ENCODE data around the gene SAMD8. TPM values are rescaled to one million over a fixed set of nuclear protein-coding genes. Genes with fewer than 3 reads are reported as not detected.

Gene SAMD8
- polyA plus RNA-seq, 1 experiment = 32.2 TPM

DNA sequence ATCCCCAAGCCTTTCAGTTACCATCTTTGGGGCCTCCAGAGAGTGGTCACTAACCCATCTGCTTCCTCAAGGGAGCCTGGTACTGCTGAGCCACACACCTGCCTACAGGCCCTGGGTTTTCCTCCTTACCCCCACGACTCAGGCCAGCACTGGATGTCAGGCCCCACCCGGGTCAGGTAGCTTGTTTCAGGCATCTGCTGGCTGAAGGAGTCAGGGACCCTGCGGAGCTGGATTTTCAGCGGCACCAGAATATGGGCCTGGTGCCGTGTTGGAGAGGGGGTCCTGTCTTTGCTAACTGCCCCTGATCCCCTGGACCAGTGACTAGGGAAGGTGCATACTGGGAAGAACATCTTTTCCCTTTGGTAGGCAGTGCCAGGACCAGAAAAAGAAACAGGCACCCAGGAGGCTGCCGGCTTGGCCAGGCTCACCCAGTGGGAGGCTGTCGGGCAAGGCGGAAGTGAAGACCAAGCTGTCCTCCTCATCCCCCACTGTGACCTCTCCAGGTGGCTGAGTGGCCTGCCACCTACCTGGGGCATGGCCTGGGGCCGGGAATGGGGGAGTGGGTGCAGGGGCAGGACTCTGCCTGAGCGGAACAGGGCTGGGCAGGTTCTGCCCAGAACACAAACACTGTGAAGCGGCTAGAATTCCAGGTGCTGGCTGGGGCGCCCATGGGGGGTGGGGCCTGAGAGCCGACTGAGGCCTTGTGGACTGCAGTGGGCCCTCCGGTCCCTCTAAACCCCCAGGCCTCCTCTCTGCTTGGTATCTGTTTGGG, 12.4 kb upstream of the SAMD8 start:
- no peaks in the 10 kb centered on the region for H3K27me3 ChIP-seq (ENCODE audit: control insufficient read depth, insufficient read depth, low read length)
- POLR2A ChIA-PET = interaction anchor here (0.6 to 0.7 kb wide), 2 partner anchors 103 to 273 kb away, joined by 3 to 7 read pairs; no protein-coding TSS in a partner anchor
- H3K27ac ChIP-seq (ENCODE audit: low read depth, low read length) = no peak overlapping the region
- CTCF ChIA-PET = interaction anchor here (0.5 to 6.8 kb wide), 11 partner anchors 13 to 889 kb away, joined by 3 to 106 read pairs (median 4); partner anchors contain the start of gene COMTD1
- H3K9me3 ChIP-seq (ENCODE audit: control insufficient read depth, insufficient read depth, low read length) = no peaks in the 10 kb centered on the region
- no peak for TF ChIP-seq CTCF (IDR thresholded peaks at IDR 0.05; ENCODE audit: low read depth, low read length)
- DNase-seq (ENCODE audit: low read depth, low spot score) = no peak
- H3K4me3 ChIP-seq (ENCODE audit: low read depth, low read length) = no peak overlapping the region

- Histone ChIP-seq H3K27ac (ENCODE audit: low read depth, low read length) (no peak overlapping the region), H3K9me3 (ENCODE audit: control insufficient read depth, insufficient read depth, low read length) (no peaks in the 10 kb centered on the region), H3K4me3 (ENCODE audit: low read depth, low read length) (no peak overlapping the region), H3K27me3 (ENCODE audit: control insufficient read depth, insufficient read depth, low read length) (no peaks in the 10 kb centered on the region)
- peak; percentile 97 for TF ChIP-seq CTCF (IDR thresholded peaks at IDR 0.05; ENCODE audit: low read depth, low read length)
- peak; percentile 27 for DNase-seq (ENCODE audit: low read depth, low spot score)
- CTCF ChIA-PET = interaction anchor here (0.6 to 6.8 kb wide), 8 partner anchors 9 to 856 kb away, joined by 3 to 106 read pairs (median 3); partner anchors contain the start of gene COMTD1
- POLR2A ChIA-PET = interaction anchor here (0.7 kb wide), 1 partner anchor 104 kb away, joined by 3 read pairs; no protein-coding TSS in a partner anchor
Measured at GRCh38 chr10:75099952-75100763, 11.3 kb upstream of the SAMD8 start.

GRCh38 chr10:75100764-75101291, 10.6 kb upstream of the SAMD8 start:
- Histone ChIP-seq H3K27ac (ENCODE audit: low read depth, low read length) (no peak overlapping the region), H3K4me3 (ENCODE audit: low read depth, low read length) (no peak overlapping the region), H3K9me3 (ENCODE audit: control insufficient read depth, insufficient read depth, low read length) (no peaks in the 10 kb centered on the region; the same call in 1 of the 2 replicates), H3K27me3 (ENCODE audit: control insufficient read depth, insufficient read depth, low read length) (no peaks in the 10 kb centered on the region)
- no peak for DNase-seq (ENCODE audit: low read depth, low spot score)
- no peak for TF ChIP-seq CTCF (IDR thresholded peaks at IDR 0.05; ENCODE audit: low read depth, low read length)
- ChIA-PET POLR2A (no interaction called here), CTCF (interaction anchor here (0.5 to 6.8 kb wide), 8 partner anchors 130 to 857 kb away, joined by 3 to 106 read pairs (median 4); partner anchors contain the start of gene COMTD1)

DNA sequence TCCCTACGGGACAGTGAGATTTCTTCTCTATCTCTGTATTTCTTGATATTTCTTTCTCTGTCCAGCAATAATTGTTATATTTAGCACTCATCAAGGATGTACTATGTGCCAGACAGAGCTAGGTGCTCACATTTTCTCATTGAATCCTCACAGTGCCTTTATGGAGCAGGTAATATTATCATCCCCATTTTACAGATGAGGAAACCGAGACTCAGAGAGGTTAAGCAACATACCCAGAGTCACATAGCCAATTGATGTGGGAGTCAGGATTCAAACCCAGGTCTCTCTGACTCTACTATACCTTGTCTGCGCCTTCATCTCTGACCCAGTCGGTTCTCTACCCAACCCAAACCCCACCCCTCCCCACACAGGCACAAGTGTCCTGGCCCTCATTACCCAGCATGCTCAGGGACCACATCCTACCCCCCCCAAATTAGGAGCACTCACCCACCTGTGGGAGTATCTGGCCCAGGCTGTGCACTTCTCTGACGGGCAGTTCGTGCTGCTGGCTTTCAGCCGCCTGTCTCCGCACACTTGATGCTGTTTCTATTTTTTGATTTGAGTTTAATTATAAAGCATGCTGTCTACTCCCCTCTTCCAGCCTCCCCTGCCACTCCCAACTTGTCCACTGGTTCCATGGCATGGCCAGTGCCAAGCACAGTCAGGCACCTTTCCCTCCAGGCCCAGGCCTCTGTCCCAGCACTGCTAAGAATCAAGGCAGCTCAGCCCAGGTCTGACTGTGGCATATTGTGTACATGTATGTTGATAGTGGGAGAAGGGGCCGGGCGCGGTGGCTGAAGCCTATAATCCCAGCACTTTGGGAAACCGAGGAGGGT, 9.8 kb upstream of the SAMD8 start:
- H3K9me3 ChIP-seq (ENCODE audit: control insufficient read depth, insufficient read depth, low read length) = no peaks in the 10 kb centered on the region; the same call in 1 of the 2 replicates
- CTCF ChIA-PET = interaction anchor here (0.5 to 6.8 kb wide), 6 partner anchors 129 to 858 kb away, joined by 3 to 106 read pairs (median 4); partner anchors contain the start of gene COMTD1
- H3K27ac ChIP-seq (ENCODE audit: low read depth, low read length) = no peak overlapping the region
- no peaks in the 10 kb centered on the region for H3K27me3 ChIP-seq (ENCODE audit: control insufficient read depth, insufficient read depth, low read length)
- TF ChIP-seq CTCF (IDR thresholded peaks at IDR 0.05; ENCODE audit: low read depth, low read length) = no peak
- POLR2A ChIA-PET = no interaction called here
- H3K4me3 ChIP-seq (ENCODE audit: low read depth, low read length) = no peak overlapping the region
- no peak for DNase-seq (ENCODE audit: low read depth, low spot score)

All from AG04450 (cell line).